GM12801 (cell line): ENCODE measurements around the gene HABP2.

Source experiments
- CTCF ChIP-seq: IDR thresholded peaks from one replicate; pipeline ENCODE4 v1.5.1; 2011; ENCODE audit warnings: control low read depth; ENCODE audit not compliant: insufficient read length; ENCODE audit errors: extremely low read depth

Gene HABP2

GRCh38 chr10:113517165-113517900 is 35.5 kb upstream of the HABP2 start:
- no peak for TF ChIP-seq CTCF

GRCh38 chr10:113517901-113518260 is 35.0 kb upstream of the HABP2 start:
- no peak for TF ChIP-seq CTCF

- TF ChIP-seq CTCF = no peak
These were observed 34.4 kb upstream of the HABP2 start for GRCh38 chr10:113518415-113518814.

GRCh38 chr10:113518816-113519591 is 33.8 kb upstream of the HABP2 start:
- no peak for TF ChIP-seq CTCF

GRCh38 chr10:113519681-113520115 is 33.2 kb upstream of the HABP2 start:
- no peak for TF ChIP-seq CTCF

GRCh38 chr10:113520261-113520660 is 32.6 kb upstream of the HABP2 start:
- TF ChIP-seq CTCF = no peak

- TF ChIP-seq CTCF = no peak
These were observed 32.0 kb upstream of the HABP2 start for GRCh38 chr10:113520690-113521474.
